ENCODE results near the gene CADPS. TPM values are rescaled to one million over a fixed set of nuclear protein-coding genes. Genes with fewer than 3 reads are reported as not detected.
A peak's percentile ranks its signal among the peaks of the same experiment; 100 is the strongest.

CADPS gene
- total and polyA plus RNA-seq, 5 donors = 29.4 to 64.2 (median 39.3) TPM

DNA sequence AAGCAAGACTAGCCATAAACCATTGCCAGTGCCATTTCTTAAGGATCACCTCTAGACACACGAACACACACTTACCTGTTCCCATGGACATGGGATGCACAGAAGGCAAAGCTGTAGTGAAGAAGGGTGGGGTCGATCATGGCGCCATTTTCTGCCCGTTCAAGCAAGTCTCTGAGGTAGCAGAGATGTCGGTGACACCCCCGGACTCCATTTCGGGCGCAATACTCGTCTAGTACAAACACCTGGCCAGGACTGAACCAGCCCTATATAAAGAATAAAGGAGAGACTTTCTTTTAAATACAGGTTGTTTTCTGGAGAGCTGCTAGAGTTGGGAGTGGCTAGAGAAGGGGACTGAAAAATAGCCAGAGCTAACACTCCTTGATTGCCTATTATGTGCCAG, 342.4 kb downstream of the CADPS start:
- intact Hi-C loops (cut with DNase I) = no loop called here
- H3K4me3 ChIP-seq (ENCODE audit: low read length) = no peak overlapping the region

GRCh38 chr3:62531981-62532380, 343.2 kb downstream of the CADPS start:
- no peak for DNase-seq
- H3K27me3 ChIP-seq (ENCODE audit: control insufficient read depth, insufficient read depth) = no peaks in the 10 kb centered on the region
- H3K9me3 ChIP-seq (ENCODE audit: control insufficient read depth, low read length) = no peaks in the 10 kb centered on the region
- H3K4me1 ChIP-seq (ENCODE audit: control insufficient read depth, insufficient read depth, low read length) = no peaks in the 10 kb centered on the region
- intact Hi-C loops (cut with DNase I) = no loop called here
- H3K4me3 ChIP-seq (ENCODE audit: low read length) = no peak overlapping the region
- ATAC-seq = no peak
- H3K27ac ChIP-seq (ENCODE audit: low read length) = no peak overlapping the region

More for the DNA sequence above, 342.4 kb downstream of the CADPS start:
- Histone ChIP-seq H3K27ac (ENCODE audit: low read length) (no peak overlapping the region), H3K4me1 (ENCODE audit: control insufficient read depth, insufficient read depth, low read length) (no peaks in the 10 kb centered on the region), H3K9me3 (ENCODE audit: control insufficient read depth, low read length) (no peaks in the 10 kb centered on the region), H3K27me3 (ENCODE audit: control insufficient read depth, insufficient read depth) (peaks cover 2% of the 10 kb centered on the region)
- WGBS = 85% methylated on average over 9 of the region's 9 CpGs
- no peak for DNase-seq
- no peak for ATAC-seq

DNA sequence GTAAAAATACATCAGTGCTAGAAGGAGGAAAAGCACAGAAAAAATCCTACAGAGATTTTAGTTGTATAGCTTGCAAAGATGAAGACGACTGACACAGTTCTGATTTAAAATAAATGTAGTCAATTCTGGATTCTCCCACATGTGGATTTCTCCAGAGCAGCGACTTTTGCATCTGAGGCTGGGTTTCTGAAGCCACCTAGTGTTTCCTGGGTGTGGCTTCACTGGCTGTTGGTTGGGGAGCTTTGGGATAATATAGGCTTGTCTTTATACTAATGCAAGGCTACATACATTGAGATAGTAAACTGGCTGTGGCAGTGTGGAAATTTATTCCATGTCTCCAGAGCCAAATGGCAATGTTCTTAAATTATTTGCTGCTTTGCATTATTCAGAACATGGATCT, 343.7 kb downstream of the CADPS start:
- intact Hi-C loops (cut with DNase I) = no loop called here
- Histone ChIP-seq H3K4me3 (ENCODE audit: low read length) (no peak overlapping the region), H3K9me3 (ENCODE audit: control insufficient read depth, low read length) (no peaks in the 10 kb centered on the region), H3K27me3 (ENCODE audit: control insufficient read depth, insufficient read depth) (no peaks in the 10 kb centered on the region), H3K4me1 (ENCODE audit: control insufficient read depth, insufficient read depth, low read length) (no peaks in the 10 kb centered on the region), H3K27ac (ENCODE audit: low read length) (no peak overlapping the region)
- WGBS = 44% methylated on average over 2 of the region's 2 CpGs
- no peak for DNase-seq
- no peak for ATAC-seq

DNA sequence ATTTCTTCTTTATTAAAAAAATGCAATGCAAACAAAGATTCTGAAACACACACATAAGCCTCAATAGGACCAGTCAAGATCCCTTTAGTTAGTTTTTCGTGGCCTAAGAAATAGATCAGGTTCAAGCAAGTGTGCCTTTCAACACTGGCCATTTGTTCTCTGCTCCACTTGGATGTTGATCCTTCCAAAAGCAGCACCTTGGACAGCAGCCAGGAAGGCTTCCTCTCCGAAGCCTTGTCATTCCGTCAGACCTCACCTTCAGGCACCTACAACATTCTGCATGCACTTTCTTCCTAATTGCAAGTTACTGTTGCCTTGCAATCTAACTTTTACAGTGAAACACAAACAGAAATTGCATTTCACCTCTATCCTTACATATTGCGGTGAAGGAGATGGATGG, 346.0 kb downstream of the CADPS start:
- intact Hi-C loops (cut with DNase I) = no loop called here
- no peaks in the 10 kb centered on the region for H3K27me3 ChIP-seq (ENCODE audit: control insufficient read depth, insufficient read depth)
- no peaks in the 10 kb centered on the region for H3K9me3 ChIP-seq (ENCODE audit: control insufficient read depth, low read length)
- no peaks in the 10 kb centered on the region for H3K4me1 ChIP-seq (ENCODE audit: control insufficient read depth, insufficient read depth, low read length)
- peak; percentile 25 to 74 (median 58) for DNase-seq
- peak in 1 of 2 donors; percentile 55 for ATAC-seq
- H3K27ac ChIP-seq (ENCODE audit: low read length) = no peak overlapping the region
- 28% methylated on average over 4 of the region's 4 CpGs for WGBS
- H3K4me3 ChIP-seq (ENCODE audit: low read length) = no peak overlapping the region

- DNase-seq (no peak), ATAC-seq (no peak)
- Histone ChIP-seq H3K9me3 (ENCODE audit: control insufficient read depth, low read length) (no peaks in the 10 kb centered on the region), H3K27me3 (ENCODE audit: control insufficient read depth, insufficient read depth) (no peaks in the 10 kb centered on the region), H3K4me3 (ENCODE audit: low read length) (no peak overlapping the region), H3K4me1 (ENCODE audit: control insufficient read depth, insufficient read depth, low read length) (no peaks in the 10 kb centered on the region), H3K27ac (ENCODE audit: low read length) (no peak overlapping the region)
- intact Hi-C loops (cut with DNase I) = no loop called here
- WGBS = 85% methylated on average over 4 of the region's 4 CpGs
These were observed 347.7 kb downstream of the CADPS start for GRCh38 chr3:62527474-62527873.

DNA sequence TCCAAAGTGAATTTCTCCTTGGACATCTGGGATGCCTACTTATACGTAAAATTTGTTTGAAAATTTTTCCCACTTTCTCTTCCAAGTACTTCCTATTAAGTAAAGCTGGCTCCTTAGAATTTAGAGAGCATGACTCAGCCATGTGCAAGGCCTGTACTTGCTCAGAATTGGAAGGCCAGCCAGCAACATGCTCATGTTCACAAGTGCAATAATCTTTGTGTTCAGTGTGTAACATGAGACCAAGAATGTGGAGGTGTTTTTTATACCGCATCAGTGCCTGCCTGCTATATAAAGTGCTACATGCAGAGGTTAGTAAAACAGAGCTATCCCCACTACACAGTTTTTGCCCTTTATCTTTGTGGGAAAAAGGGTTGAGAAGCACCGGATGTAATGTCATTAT, 349.9 kb downstream of the CADPS start:
- no peak for ATAC-seq
- Histone ChIP-seq H3K4me1 (ENCODE audit: control insufficient read depth, insufficient read depth, low read length) (no peaks in the 10 kb centered on the region), H3K9me3 (ENCODE audit: control insufficient read depth, low read length) (no peaks in the 10 kb centered on the region), H3K4me3 (ENCODE audit: low read length) (no peak overlapping the region), H3K27ac (ENCODE audit: low read length) (no peak overlapping the region), H3K27me3 (ENCODE audit: control insufficient read depth, insufficient read depth) (no peaks in the 10 kb centered on the region)
- WGBS = 72% methylated on average over 3 of the region's 3 CpGs
- intact Hi-C loops (cut with DNase I) = no loop called here
- no peak for DNase-seq

DNA sequence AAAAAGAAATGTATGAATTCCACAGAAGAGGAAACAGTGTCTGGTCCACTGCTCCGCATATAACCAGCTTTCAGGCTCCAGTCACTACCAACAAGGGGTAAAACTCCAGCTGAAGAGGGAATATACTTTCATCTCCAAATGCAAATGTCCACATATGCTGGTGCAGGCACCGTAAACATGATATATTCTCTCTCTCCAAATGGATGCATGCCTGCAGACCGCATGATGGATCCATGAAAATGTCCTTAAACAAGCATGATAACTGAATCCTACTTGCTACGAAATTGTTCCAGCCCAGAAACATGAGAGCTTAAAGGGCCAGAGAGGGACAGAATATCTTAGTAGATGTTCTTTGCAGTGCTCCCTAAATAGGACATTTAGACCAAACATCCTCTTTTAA, 351.5 kb downstream of the CADPS start:
- H3K27me3 ChIP-seq (ENCODE audit: control insufficient read depth, insufficient read depth) = no peaks in the 10 kb centered on the region
- H3K4me3 ChIP-seq (ENCODE audit: low read length) = no peak overlapping the region
- intact Hi-C loops (cut with DNase I) = no loop called here
- 77% methylated on average over 4 of the region's 4 CpGs for WGBS
- H3K9me3 ChIP-seq (ENCODE audit: control insufficient read depth, low read length) = no peaks in the 10 kb centered on the region
- no peaks in the 10 kb centered on the region for H3K4me1 ChIP-seq (ENCODE audit: control insufficient read depth, insufficient read depth, low read length)
- ATAC-seq = no peak
- no peak overlapping the region for H3K27ac ChIP-seq (ENCODE audit: low read length)
- no peak for DNase-seq

DNA sequence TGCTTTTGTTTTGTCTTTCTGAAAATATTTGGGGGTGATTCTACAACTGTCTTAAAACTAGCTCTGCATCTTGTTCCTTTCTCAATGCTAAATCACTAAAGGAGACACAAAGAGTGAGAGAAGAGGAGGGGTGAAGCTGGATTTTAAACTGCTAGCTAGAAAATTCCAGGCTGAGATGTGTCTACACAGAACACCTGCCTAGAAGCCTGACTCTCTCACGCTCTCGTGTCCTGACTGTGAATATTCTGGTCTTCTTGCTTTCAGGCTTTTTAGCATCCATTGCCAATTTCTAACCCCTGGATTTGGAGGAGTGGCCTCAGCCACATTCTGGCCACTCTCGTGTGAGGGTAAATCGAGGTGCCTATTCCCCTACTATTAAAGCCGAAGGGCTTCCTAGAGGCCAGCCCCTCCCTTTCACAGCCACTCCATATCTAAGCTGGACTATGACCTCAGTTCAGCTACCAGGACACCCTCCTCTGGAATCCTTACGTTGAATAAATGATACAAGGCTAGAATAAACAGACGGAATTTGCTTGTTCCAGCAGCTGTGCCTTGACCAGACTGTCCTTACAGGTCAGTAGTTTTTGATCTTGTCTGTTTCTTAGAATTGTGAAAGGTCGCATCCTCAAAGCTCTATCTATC, 353.6 kb downstream of the CADPS start:
- Histone ChIP-seq H3K27ac (ENCODE audit: low read length) (no peak overlapping the region), H3K4me3 (ENCODE audit: low read length) (no peak overlapping the region), H3K27me3 (ENCODE audit: control insufficient read depth, insufficient read depth) (no peaks in the 10 kb centered on the region), H3K9me3 (ENCODE audit: control insufficient read depth, low read length) (no peaks in the 10 kb centered on the region), H3K4me1 (ENCODE audit: control insufficient read depth, insufficient read depth, low read length) (no peaks in the 10 kb centered on the region)
- no peak for ATAC-seq
- 83% methylated on average over 8 of the region's 8 CpGs for WGBS
- DNase-seq = no peak
- intact Hi-C loops (cut with DNase I) = no loop called here

GRCh38 chr3:62503516-62503915, 371.7 kb downstream of the CADPS start:
- ATAC-seq (no peak), DNase-seq (no peak)
- WGBS = 49% methylated on average over 2 of the region's 2 CpGs
- Histone ChIP-seq H3K4me1 (ENCODE audit: control insufficient read depth, insufficient read depth, low read length) (no peaks in the 10 kb centered on the region), H3K9me3 (ENCODE audit: control insufficient read depth, low read length) (no peaks in the 10 kb centered on the region), H3K27me3 (ENCODE audit: control insufficient read depth, insufficient read depth) (no peaks in the 10 kb centered on the region), H3K27ac (ENCODE audit: low read length) (no peak overlapping the region), H3K4me3 (ENCODE audit: low read length) (no peak overlapping the region)
- intact Hi-C loops (cut with DNase I) = no loop called here

GRCh38 chr3:62502315-62503300, 372.6 kb downstream of the CADPS start:
- intact Hi-C loops (cut with DNase I) = no loop called here
- Histone ChIP-seq H3K4me3 (ENCODE audit: low read length) (no peak overlapping the region), H3K9me3 (ENCODE audit: control insufficient read depth, low read length) (no peaks in the 10 kb centered on the region), H3K27ac (ENCODE audit: low read length) (no peak overlapping the region), H3K4me1 (ENCODE audit: control insufficient read depth, insufficient read depth, low read length) (no peaks in the 10 kb centered on the region), H3K27me3 (ENCODE audit: control insufficient read depth, insufficient read depth) (no peaks in the 10 kb centered on the region)
- 54% methylated on average over 8 of the region's 8 CpGs for WGBS
- ATAC-seq (peak in 1 of 2 donors; percentile 51), DNase-seq (no peak)

- no peak for ATAC-seq
- no peaks in the 10 kb centered on the region for H3K4me1 ChIP-seq (ENCODE audit: control insufficient read depth, insufficient read depth, low read length)
- DNase-seq = no peak
- H3K27ac ChIP-seq (ENCODE audit: low read length) = no peak overlapping the region
- WGBS = 80% methylated on average over 3 of the region's 3 CpGs
- H3K27me3 ChIP-seq (ENCODE audit: control insufficient read depth, insufficient read depth) = no peaks in the 10 kb centered on the region
- no peaks in the 10 kb centered on the region for H3K9me3 ChIP-seq (ENCODE audit: control insufficient read depth, low read length)
- intact Hi-C loops (cut with DNase I) = no loop called here
- no peak overlapping the region for H3K4me3 ChIP-seq (ENCODE audit: low read length)
These were observed 373.9 kb downstream of the CADPS start for GRCh38 chr3:62501289-62501668.
